Suprapubic skin (tissue), 4 donors: ENCODE data around the gene TSHZ2.

Experiments used
- CTCF ChIP-seq, 2 donors: fragments of 200-600 bp in 1 of 2; fragments of 450-650 bp in 1 of 2; sonication (generic) in 1 of 2; IDR thresholded peaks; one replicate each; pipeline ENCODE4 v1.5.1; 2016 to 2019; ENCODE audit warnings: antibody characterized with exemption in 2 of 2, mild to moderate bottlenecking in 1 of 2, moderate library complexity in 1 of 2
- POLR2A ChIP-seq, 2 donors: fragments of 450-650 bp; IDR thresholded peaks; one replicate each; pipeline ENCODE4 v1.6.1; 2017; ENCODE audit warnings: antibody characterized with exemption in 2 of 2, mild to moderate bottlenecking in 2 of 2, moderate library complexity in 2 of 2
- POLR2AphosphoS5 ChIP-seq, 3 donors: sonication (generic); formaldehyde crosslinking; IDR thresholded peaks; one replicate each; pipeline ENCODE4 v1.6.1; 2017; ENCODE audit warnings: antibody characterized with exemption in 3 of 3

GRCh38 chr20:53222416-53222815 is 250.3 kb downstream of the TSHZ2 start:
- TF ChIP-seq CTCF (IDR thresholded peaks at IDR 0.05) (no peak), POLR2A (IDR thresholded peaks at IDR 0.05) (no peak), POLR2AphosphoS5 (IDR thresholded peaks at IDR 0.05) (no peak)
